NK-92 treated with Interleukin-12 subunit alpha and Interleukin-12 subunit beta, amount 100 ng/mL, for 24 hours (cell line): ENCODE measurements around the gene CRACR2B.

Experiments used
- DNase-seq: peaks from one replicate; lab custom pipeline; 2025; lab: John Stamatoyannopoulos, UW

CRACR2B gene

DNA sequence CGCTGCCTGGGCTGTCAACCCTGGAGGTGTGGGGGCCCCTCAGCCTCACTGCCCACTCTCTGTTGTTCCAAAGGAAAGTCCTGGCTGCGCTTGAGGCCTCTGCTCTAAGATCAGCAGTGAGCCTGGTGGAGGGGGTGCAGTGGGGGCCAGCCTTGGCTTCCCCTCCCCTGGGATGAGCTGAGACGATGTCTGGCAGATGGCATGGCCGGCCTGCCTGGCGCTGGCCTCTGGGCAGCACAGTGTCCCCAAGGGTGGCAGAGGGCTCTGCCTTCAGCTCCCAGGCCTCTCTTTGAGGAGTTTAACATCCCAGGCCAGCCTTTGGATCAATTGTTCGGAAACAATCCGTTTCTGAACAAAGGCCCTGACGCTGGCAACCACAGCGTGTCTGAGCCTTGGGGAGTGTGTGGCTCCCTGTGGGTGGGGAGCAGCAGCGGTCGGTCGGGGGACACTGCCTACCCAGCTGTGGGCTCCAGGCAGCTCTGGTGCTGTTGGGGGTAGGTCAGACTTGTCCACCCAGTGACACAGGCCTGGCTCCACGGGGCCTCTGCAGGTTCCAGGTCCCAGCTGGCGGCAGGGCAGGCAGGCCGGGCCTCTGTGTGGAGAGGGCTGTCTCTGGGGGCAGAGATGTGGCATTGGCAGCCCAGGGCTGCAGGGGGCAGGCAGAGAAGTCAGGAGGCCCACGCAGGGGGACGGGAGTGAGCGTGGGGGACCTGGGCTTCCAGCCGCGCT is 27.0 kb downstream of the CRACR2B start:
- no peak for DNase-seq

DNA sequence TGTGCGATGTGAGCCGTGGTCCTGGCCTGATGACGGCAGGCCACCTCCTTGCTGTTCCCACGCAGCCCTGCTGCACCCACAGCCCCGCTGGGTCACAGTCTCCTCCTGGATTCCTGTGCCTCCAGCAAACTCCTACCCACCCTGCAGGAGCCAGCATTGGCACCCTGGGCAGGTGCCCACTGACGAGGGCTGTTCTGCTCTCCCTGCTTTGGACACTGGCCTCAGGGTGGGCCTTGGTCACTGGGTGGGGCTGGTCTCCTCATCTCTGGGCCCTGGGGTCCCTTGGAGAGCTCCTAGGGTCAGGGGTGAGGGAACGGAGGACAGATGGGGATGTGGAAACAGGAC is 27.6 kb downstream of the CRACR2B start:
- DNase-seq: no peak

- no peak for DNase-seq
These were observed 28.1 kb downstream of the CRACR2B start for GRCh38 chr11:855796-856195.

GRCh38 chr11:856397-856796 is 28.7 kb downstream of the CRACR2B start:
- DNase-seq: no peak

DNA sequence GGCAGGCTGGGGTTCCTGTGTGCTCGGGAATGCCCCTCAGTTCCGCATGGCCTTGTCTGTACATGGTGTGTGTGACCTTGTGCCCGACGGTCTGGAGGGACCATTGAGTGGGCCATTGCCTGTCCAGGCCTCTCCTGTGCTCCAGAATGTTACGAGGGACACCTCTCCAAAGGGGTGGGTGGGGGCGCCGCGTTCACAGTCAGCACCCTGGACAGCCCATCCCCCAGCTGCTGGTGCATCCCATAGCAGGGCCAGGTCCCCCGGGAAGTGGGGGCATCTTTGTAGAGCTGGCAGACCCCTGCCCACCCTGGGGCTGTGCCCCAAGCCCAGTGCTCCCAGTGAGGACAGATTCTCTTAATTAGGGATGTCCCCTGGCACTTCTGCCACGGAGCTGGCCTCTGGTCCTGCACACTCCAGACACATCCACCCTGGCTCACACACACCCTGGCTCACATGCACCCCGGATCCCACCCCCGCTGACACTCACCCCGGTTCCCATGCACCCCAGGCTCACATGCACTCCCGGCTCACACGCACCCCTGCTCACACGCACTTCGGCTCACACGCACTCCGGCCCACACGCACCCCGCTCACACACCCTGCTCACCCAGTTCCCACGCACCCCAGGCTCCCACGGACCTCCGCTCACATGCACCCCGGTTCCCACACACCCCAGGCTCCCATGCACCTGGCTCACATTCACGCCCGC is 30.5 kb downstream of the CRACR2B start:
- DNase-seq: no peak

- no peak for DNase-seq
These were observed 31.1 kb downstream of the CRACR2B start for GRCh38 chr11:858762-859339.

DNA sequence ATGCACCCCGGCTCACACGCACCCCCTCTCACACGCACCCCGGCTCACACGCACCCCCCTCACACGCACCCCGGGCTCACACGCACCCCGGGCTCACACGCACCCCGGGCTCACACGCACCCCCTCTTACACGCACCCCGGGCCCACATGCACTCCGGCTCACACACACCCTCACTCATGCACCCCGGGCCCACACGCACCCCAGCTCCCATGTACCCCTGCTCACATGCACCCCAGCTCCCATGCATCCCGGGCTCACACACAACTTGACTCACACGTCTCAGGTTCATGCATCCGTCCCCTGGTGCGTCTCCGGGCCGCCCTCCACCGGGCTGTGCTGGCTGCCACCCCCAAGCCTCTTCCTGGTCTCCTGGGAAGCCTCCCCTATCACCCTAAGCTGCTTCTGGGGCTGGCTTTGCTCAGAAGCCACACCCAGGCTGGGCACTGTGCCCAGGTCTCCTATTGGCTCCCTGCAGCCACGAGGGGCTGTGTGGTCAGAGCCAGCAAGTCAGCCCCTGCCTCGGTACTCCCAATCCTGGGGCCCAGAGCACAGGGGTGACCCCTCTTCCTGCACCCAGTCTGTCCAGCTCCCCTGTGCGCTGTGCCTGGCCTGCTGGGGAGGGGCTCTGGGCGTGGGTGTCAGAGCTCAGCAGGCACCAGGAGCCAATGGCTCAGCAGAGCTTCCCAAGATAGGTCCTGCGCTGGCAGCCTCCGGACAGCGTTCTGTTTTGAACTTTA is 31.8 kb downstream of the CRACR2B start:
- DNase-seq: no peak

GRCh38 chr11:860234-861104 is 32.8 kb downstream of the CRACR2B start:
- DNase-seq: no peak

DNA sequence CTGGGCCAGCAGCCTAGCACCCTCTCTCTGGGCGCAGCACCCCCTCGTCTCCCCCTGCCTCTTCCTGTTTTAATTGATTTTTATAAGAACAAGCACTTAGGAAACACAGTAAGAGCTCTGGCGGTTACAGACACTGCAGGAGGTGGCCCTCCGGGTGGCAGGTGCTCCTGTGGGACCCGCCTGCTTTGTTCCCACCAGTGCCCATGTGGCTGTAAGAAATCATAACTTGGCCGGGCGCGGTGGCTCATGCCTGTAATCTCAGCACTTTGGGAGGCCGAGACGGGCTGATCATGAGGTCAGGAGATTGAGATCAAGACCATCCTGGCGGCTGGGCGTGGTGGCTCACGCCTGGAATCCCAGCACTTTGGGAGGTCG is 33.4 kb downstream of the CRACR2B start:
- no peak for DNase-seq

GRCh38 chr11:862081-862661 is 34.5 kb downstream of the CRACR2B start:
- DNase-seq: no peak

- DNase-seq: no peak
These were observed 34.9 kb downstream of the CRACR2B start for GRCh38 chr11:862696-863022.

DNA sequence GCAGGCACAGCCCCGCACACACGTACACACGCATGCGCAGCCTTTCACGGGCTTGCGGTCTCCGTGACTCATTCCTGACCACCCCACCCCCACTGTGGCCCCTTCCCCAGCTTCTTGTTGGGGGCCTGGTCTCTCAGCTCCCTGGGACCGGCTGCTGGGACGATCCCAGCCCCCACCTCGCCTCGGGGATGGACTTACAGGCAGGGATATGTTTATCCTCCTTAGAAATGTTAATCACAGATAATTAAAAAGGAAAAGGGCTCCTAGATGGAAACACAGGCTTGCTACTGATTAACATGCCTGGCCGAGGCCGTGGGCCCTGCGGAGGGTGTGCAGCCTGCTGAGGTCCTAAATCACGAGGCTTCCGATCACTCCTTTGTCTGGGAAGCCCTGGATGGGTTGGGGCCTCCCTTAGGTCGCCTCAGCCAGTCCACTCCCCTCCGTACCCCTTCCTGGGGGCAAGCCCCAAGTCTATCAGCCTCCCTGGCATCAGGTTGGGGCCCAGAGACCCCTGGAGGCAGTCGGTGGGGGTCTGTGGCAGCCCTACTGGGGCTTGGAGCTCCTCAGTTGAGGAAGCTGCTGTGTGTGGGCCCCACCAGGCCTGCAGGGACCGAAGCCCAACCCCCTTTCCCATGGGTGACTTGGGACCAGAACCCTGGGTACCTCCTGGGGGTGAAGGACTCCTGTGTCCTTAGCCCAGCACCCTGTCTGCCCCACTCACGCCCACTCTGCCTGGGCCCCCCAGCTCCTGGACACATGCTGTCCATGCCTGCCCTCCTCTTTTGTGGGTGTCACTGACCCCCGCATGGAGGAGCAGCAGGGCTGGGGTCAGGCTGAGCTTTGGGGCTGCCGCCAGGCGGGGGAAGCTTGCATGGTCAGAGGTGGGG is 35.5 kb downstream of the CRACR2B start:
- no peak for DNase-seq

- DNase-seq: no peak
These were observed 36.5 kb downstream of the CRACR2B start for GRCh38 chr11:863910-864827.

GRCh38 chr11:864898-865297 is 37.2 kb downstream of the CRACR2B start:
- DNase-seq: no peak

- no peak for DNase-seq
These were observed 38.0 kb downstream of the CRACR2B start for GRCh38 chr11:865462-866430.

DNA sequence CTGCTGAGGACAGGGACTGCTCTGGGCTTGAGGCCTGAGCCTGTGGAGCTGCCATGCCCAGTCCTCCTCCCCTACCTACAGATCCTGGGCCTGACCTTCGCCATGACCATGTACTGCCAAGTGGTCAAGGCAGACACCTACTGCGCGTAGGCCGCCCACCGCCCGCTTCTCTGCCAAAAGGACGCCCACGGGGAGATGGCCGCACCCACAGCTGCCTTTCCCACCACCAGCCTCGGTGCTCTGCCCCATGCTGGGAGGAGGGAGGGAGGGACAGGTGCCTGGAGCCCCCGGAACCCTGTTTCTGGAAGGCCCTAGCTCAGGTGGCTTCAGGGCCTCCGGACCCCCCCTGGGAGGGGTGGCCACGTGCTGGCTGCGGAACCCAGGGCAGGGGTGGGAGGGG is 38.8 kb downstream of the CRACR2B start:
- no peak for DNase-seq

GRCh38 chr11:867856-868358 is 40.2 kb downstream of the CRACR2B start:
- DNase-seq: no peak

- no peak for DNase-seq
These were observed 40.7 kb downstream of the CRACR2B start for GRCh38 chr11:868394-868793.
